Endothelial cell of umbilical vein (primary cell): Measurements from ENCODE around the gene DDX17.

Experiments used
- EZH2 ChIP-seq: IDR thresholded peaks from 2 replicates; pipeline ENCODE4 v1.6.1; 2012; ENCODE audit warnings: borderline replicate concordance, low read depth, mild to moderate bottlenecking, moderate library complexity, low read length, inconsistent platforms; ENCODE audit not compliant: severe bottlenecking
- GATA2 ChIP-seq: IDR thresholded peaks from 2 replicates; pipeline ENCODE4 v1.7.0; 2011; ENCODE audit warnings: low read depth, mild to moderate bottlenecking, moderate library complexity, mixed read lengths, low read length; ENCODE audit not compliant: insufficient read length, insufficient read depth
- POLR2AphosphoS5 ChIP-seq: IDR thresholded peaks from 2 replicates; pipeline ENCODE4 v1.6.1; 2012; ENCODE audit warnings: low read depth, mild to moderate bottlenecking, control low read depth, low read length, moderate library complexity; ENCODE audit not compliant: insufficient read depth
- TF ChIP-seq, protein P1 (sequence below), 2 donors: IDR thresholded peaks; 1 replicate in 1 of 2; 2 replicates in 1 of 2; pipeline ENCODE4 v1.5.1; 2011; ENCODE audit warnings: low read length in 2 of 2, mild to moderate bottlenecking in 2 of 2, moderate library complexity in 2 of 2, control low read depth in 1 of 2, inconsistent platforms in 1 of 2, low read depth in 1 of 2; ENCODE audit not compliant: insufficient read depth in 1 of 2; ENCODE audit errors: extremely low read depth in 1 of 2

DNA sequence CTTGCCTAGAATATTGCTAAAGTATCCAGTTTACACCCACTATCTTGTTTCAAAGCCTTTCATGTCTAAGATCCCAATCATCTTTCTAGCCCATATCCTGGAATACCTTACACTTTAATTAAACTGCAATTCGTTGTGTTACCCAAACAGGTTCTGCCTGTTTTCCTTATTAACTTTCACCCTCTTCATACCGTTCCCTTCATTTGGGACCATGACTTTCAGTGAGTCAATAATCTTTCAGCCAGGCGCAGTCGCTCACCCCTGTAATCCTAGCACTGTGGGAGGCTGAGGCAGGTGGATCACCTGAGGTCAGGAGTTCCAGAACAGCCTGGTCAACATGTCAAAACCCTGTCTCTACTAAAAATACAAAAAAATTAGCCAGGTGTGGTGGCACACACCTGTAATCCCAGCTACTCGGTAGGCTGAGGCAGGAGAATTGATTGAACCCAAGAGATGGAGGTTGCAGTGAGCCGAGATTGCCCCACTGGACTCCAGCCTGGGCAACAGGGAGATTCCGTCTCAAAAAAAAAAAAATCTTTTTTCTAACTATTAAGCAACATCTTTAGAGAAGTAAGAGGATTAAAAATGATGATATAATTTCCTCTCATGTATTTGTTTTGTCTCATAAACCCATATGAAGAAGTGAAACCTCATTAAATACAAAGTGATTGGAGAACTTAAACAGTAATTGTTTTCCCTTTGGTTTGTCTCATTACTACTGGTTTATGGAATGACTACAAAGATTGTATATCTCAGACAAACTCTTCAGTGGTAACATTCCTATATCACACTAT is 43.2 kb upstream of the DDX17 start:
- TF ChIP-seq, protein P1, sequence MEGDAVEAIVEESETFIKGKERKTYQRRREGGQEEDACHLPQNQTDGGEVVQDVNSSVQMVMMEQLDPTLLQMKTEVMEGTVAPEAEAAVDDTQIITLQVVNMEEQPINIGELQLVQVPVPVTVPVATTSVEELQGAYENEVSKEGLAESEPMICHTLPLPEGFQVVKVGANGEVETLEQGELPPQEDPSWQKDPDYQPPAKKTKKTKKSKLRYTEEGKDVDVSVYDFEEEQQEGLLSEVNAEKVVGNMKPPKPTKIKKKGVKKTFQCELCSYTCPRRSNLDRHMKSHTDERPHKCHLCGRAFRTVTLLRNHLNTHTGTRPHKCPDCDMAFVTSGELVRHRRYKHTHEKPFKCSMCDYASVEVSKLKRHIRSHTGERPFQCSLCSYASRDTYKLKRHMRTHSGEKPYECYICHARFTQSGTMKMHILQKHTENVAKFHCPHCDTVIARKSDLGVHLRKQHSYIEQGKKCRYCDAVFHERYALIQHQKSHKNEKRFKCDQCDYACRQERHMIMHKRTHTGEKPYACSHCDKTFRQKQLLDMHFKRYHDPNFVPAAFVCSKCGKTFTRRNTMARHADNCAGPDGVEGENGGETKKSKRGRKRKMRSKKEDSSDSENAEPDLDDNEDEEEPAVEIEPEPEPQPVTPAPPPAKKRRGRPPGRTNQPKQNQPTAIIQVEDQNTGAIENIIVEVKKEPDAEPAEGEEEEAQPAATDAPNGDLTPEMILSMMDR (IDR thresholded peaks at IDR 0.05; ENCODE audit: extremely low read depth in 1 of 2, insufficient read depth in 1 of 2, low read depth in 1 of 2, low read length in 2 of 2): no peak
- TF ChIP-seq POLR2AphosphoS5 (no peak), GATA2 (no peak), EZH2 (no peak)
